Left colon (tissue), 2 donors: ENCODE results near the gene CMC2. TPM values are rescaled to one million over a fixed set of nuclear protein-coding genes. Genes with fewer than 3 reads are reported as not detected.

Source experiments
- ATAC-seq: fragments of 200-7000 bp; cut with Tn5 transposase; one replicate; pipeline ENCODE4 v1.9.1; 2020; ENCODE audit warnings: mild to moderate bottlenecking, moderate library complexity
- DNase-seq, 2 donors: peaks; one replicate each; pipeline ENCODE4 v3.0.0-alpha.2; 2020
- intact Hi-C, 2 donors: fragments of 100-400 bp; cut with DNase I in 1 of 2; cut with micrococcal nuclease in 1 of 2; formaldehyde crosslinking; loops; one replicate each; pipeline versions ENCODE4 v1.11.2 to v1.14.0; 2022; cut with DNase I, micrococcal nuclease
- total RNA-seq, 2 donors: library from RNA; stranded (reverse); fragmentation: NEBNext Ultra II Directional; extraction: Animal tissue kit (Norgen Biotek cat#: 25700); gene quantifications; one replicate each; pipeline ENCODE4 v1.2.1, GENCODE V29; 2021
- donor health status: DM: no; HTN: no; CAD: no.
- donor health status: DM: yes; HTN: yes; CAD: no.

The CMC2 gene
- total RNA-seq, 2 donors from 2014 or later, result 50.6 to 53.6 TPM

DNA sequence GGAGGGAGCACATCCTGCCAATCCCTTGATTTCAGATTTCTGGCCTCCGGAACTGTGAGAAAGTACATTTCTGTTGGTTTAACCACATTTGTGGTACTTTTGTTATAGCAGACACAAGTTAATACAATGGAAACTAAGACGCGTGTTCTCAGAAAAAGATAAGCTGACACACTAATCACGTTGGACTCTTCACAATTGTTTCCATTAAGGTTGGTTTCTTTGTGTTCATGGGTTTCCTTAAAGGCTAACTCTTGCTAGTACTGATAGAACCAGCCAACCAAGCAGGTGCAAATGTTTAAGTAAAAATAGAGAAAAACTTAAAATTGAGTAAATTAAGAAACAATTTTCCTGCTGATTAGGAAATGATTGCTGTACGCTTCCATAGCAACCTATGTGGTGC lies 59.4 kb downstream of the CMC2 start:
- ATAC-seq (no peak), DNase-seq (no peak)
- intact Hi-C loops, result no loop called here

- ATAC-seq (no peak), DNase-seq (no peak)
- intact Hi-C loops, result no loop called here
Measured at GRCh38 chr16:80946481-80946880, 60.2 kb downstream of the CMC2 start.

GRCh38 chr16:80940069-80940856 lies 66.4 kb downstream of the CMC2 start:
- DNase-seq, result no peak
- ATAC-seq, result no peak
- intact Hi-C loops, result no loop called here

DNA sequence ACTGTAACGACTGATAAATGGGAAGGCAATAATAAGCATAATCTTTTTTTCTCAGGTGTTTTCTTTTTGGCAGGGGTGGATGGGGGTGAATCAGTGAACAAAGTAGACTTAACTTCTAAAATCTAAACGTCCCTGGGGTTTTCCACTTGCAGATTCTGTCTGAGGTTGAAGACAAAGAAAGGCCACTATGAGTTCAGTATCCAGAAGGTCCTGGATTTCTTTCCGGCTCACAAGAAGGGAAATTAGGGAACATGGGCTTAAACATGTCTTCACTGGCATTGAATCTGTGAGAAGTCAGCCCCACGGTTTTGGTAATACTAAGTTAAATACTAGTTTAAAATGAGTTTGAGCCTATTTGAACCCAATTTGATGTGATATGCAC lies 67.8 kb downstream of the CMC2 start:
- intact Hi-C loops, result no loop called here
- ATAC-seq, result no peak
- DNase-seq, result no peak

DNA sequence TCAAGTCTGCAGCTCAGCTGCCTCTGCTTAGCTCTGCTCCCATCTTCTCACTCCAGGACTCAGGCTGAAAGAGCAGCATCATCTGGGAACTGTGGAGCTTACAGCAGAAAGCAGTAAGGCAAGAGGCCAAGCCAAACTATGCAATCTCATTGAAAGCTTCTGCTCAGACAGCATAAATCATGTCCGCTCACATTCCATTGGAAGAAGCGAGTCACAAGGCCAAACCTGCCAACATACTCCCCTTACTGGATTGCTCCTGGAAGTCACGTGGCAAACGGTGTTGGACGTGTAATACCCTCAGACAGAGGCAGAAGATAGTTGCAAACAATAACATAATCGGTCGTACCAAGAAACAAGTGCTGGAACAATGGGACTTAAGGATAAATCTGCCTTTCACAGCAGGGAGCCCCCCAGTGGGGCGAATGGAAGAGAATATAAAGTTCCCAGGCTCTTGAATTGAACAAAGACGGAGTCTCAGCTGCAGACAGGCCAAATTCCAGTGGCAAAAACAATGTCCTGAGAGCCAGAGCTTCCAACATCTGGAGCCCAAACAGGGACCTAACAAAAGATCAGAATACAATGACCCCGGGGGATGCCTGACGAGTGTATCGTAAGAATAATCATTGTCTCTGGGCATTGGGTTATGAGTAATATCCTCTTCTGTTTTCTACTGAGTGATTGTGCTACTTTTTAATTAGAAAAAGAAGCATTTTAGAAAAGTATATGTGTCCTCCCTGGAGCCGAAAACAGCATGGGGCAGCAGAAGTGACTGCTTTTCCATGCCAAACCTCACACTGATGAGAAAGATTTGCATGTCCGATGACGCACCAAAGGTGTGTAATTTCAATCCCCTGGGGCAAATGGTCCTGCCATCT lies 68.4 kb downstream of the CMC2 start:
- intact Hi-C loops, result no loop called here
- ATAC-seq (no peak), DNase-seq (no peak)

DNA sequence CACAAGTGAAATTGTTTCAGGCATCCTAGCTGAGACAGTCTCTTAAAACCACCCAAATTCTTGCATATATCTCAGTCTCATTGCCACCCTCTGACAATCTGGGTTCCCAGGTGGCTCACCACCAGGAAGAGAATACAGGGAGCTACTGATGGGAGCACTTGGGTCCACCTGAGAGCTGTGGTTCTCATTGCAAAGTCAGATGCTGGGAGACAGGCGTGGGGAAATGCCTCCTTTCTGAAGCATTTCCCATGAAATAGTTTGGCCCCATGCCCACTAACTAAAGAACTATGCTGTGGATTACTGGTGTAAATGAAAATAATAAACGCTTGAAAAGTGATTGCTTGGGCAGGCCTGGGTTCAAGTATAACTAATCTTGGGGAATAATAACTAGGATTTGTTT lies 70.3 kb downstream of the CMC2 start:
- no peak for DNase-seq
- intact Hi-C loops, result no loop called here
- ATAC-seq, result no peak

GRCh38 chr16:80935691-80936090 lies 71.0 kb downstream of the CMC2 start:
- intact Hi-C loops, result no loop called here
- ATAC-seq (no peak), DNase-seq (no peak)

GRCh38 chr16:80932708-80933095 lies 74.0 kb downstream of the CMC2 start:
- intact Hi-C loops, result no loop called here
- peak in 1 of 2 donors; percentile 51 for DNase-seq

GRCh38 chr16:80931801-80932707 lies 74.6 kb downstream of the CMC2 start:
- ATAC-seq, result peak; percentile 82
- intact Hi-C loops, result no loop called here
- DNase-seq, result peak; percentile 53 to 55

More at GRCh38 chr16:80932708-80933095, 74.0 kb downstream of the CMC2 start:
- ATAC-seq, result peak; percentile 79

DNA sequence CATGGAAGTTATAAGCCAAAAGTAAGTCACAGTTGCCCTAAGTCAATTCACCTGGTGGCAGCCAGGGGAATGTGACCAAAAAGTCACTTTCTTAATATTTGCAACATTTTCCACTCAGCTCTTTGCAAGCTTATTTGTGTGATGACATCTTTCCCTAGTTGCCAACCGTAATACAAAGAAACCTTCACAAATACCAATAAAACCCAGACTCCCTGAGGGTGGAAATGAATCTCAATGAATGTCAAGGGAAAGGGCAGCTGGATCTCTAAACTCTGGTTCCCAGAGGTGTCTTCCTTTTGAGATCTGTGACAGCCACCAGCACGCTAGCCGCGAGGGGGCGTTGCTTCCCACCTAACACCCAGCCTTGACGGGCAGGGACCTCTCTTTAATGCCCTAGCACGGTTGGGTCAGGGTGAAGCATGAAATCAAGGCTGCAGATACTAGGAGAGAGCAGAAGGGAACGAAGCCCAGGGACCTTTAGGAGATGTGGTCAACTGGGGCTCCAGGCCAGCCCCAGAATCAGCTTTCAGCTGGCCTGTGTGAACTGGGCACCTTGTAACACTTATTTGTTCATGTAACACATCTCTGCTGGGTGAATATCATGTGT lies 82.2 kb downstream of the CMC2 start:
- ATAC-seq, result peak; percentile 84
- peak in 1 of 2 donors; percentile 75 for DNase-seq
- intact Hi-C loops, result no loop called here

DNA sequence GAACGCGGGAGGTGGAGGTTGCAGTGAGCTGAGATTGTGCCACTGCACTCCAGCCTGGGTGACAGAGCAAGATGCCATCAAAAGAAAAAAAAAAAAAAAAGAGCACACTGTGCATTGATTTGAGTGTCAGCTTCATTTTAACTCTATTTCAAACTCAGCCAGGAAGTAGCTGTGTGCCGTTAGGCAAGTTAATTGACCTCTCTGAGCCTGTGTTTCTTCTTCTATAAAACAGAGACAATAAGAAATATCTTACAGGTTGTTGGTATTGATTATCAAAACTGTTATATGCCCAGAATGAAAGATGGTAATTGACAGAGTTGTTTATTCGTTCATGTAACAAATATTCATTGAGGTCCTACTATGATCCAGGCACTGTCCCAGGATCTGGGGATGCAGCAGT lies 83.3 kb downstream of the CMC2 start:
- intact Hi-C loops, result no loop called here
- DNase-seq (no peak), ATAC-seq (no peak)

Other genes with a start within 250 kb of the CMC2 start
- 1 to 10 TPM; 5.0 to 6.3 TPM for gene CDYL2, start 202.3 kb downstream of the CMC2 start, total RNA-seq
- 1 to 10 TPM; 7.7 to 9.7 TPM for gene CENPN, start 329 bp upstream of the CMC2 start, total RNA-seq
- 10 to 100 TPM; 25.5 to 34.4 TPM for gene ATMIN, start 29.0 kb upstream of the CMC2 start, total RNA-seq
- gene C16orf46, start 70.4 kb upstream of the CMC2 start, total RNA-seq, result under 1 TPM; 0.58 to 0.75 TPM
- 10 to 100 TPM; 10.2 to 14.7 TPM for gene GCSH, start 89.5 kb upstream of the CMC2 start, total RNA-seq
- gene BCO1, start 231.8 kb upstream of the CMC2 start, total RNA-seq, result 1 to 10 TPM; 4.0 to 5.1 TPM